GM21723 (cell line): Measurements from ENCODE around the gene CFAP410.
"Not testable (repeated sequence)": the region's sequence is repeated elsewhere in the genome, so short reads cannot be mapped to it uniquely, and the experiment has no call there.

Experiments
- ATAC-seq: cut with Tn5 transposase; IDR thresholded peaks from one replicate; pipeline ENCODE4 v1.9.1; 2021; ENCODE audit warnings: mild to moderate bottlenecking, moderate library complexity; ENCODE audit not compliant: unreplicated experiment

The CFAP410 gene

DNA sequence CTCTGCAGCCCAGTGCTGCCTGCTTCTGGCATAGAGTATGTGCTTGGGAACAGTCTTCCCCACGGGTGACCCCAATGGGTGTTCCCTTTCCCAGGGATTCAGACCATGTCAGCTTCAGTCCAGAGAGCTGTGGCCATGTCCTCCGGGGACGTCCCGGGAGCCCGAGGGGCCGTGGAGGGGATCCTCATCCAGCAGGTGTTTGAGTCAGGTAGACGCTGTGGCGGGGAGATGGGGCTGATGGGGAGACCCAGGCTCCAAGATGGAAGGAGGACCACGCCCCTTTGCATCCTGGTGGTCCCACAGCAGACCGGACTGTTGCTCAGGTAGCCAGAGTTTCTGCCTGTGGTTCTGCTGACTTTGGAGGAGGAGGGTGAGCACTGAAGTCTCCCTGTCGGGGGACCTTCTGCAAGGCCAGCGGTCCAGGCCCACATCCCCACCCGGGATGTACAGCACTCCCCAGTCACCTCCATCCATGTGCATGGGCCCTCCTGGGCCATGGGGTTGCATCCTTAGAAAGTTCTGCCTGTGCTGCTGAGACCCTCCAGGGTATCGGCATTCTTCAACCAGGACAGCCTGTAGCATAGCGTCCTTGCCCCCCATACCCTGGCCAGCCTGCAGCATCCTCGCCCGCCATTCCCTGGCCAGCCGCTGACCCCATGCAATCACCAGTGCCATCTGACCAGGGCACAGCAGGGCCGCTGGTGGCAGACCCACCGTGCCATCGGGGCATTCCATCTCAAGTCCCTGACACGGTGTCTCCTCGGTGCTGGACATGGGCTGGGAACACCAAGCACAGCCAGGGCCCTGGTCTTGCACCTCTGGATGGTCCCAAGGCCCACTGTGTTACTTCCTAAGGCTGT is 50.7 kb downstream of the CFAP410 start:
- ATAC-seq = no peak

- no peak for ATAC-seq
Measured at GRCh38 chr21:44286716-44287632, 52.2 kb downstream of the CFAP410 start.

DNA sequence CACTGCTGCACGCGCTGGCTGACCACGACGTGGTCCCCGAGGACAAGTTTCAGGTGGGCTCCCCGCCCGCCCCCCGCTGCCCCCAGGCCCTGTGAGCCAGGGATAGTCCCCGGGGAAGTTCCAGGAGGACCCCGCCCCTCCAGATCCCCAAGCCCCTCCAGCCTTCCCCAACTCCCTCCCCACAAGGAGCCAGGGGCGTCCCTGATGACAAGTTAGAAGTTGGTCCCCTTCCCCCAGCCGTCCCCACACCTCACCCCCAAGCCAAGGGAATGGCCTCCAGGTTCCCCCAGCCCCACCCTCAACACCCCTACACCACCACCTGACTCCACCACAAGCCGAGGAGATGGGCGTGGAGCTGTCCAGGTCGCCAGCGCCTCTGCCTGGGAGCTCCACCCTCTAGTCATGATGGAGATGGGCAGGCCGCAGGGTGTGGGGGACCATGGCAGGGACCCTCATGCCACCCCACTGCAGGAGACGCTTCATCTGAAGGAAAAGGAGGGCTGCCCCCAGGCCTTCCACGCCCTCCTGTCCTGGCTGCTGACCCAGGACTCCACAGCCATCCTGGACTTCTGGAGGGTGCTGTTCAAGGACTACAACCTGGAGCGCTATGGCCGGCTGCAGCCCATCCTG is 53.0 kb downstream of the CFAP410 start:
- no peak for ATAC-seq

DNA sequence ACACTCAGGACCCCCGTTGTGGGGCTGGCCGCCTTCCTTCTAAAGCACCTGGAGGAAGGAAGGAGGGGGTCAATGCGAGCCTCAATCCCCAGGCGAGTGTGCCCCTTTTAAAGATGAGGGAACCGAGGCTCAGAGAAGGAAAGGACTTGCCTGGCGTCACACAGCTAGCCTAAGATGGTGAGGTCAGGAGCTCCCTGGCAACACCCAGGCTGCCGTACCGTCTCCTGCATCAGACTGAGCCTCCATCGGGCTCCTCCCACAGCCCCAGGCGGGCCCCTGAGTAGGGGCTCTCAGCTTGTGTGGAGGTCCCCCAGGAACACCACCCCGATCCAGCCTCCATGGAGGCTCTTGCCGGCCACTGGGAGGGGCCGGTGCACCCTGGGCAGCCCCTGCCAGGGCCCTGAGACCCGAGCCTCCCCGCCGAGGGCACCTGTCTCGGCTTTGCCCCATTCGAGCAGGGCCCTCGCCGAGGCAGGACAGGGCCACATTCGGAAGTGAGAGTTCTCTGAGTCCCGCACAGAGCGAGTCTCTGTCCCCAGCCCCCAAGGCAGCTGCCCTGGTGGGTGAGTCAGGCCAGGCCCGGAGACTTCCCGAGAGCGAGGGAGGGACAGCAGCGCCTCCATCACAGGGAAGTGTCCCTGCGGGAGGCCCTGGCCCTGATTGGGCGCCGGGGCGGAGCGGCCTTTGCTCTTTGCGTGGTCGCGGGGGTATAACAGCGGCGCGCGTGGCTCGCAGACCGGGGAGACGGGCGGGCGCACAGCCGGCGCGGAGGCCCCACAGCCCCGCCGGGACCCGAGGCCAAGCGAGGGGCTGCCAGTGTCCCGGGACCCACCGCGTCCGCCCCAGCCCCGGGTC is 53.8 kb downstream of the CFAP410 start, which contains the start of gene AIRE:
Gene AIRE (plus strand): TSS at position 739 of the 855 bp plus-strand sequence. CDS start 131 bp downstream, outside the sequence.
- ATAC-seq = no peak

- ATAC-seq = no peak
Measured at GRCh38 chr21:44283948-44284347, 55.2 kb downstream of the CFAP410 start.

GRCh38 chr21:44283211-44283785 is 55.9 kb downstream of the CFAP410 start:
- ATAC-seq = not testable (repeated sequence)

- ATAC-seq = no peak
Measured at GRCh38 chr21:44282370-44282769, 56.8 kb downstream of the CFAP410 start.

GRCh38 chr21:44281801-44282200 is 57.4 kb downstream of the CFAP410 start:
- no peak for ATAC-seq

DNA sequence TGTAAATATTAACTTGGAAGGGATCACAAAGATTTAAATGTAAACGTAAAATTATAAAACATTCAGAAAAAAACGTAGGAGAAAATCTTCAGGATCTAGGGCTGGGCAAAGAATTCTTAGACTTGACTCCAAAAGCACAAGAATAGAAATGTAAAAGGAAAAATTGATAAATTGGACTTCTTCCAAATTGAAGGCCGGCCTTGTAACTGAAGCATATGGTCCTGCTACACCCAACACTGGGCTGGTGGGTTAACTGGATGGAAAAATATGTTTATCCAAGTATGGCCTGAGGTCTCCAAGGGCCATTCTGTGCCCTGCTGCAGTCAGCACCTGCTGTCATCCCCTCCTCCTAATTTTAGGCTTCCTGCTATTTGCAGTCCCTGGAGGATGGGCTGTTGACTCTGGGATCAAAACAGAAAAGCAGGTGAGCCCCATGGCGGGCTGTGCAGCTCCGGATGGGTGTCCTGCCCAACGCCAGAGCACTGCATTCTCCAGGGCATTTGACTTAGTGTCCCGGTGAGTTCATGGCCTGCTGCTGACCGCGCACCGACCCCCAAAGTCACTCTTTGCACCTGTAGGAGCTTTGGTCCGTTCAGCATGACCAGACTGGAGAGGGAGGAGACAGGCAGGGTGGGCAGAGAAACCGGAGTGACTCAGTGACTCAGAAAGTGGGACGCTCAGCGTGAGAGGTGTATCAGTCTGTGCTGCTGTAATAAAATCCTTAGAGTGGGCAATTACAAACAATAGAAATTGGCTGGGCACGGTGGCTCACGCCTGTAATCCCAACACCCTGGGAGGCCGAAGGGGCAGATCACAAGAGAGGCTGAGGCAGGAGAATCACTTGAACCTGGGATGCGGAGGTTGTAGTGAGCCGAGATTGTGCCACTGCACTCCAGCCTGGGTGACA is 59.6 kb downstream of the CFAP410 start:
- no peak for ATAC-seq
